Left ventricle myocardium superior (tissue), 1 donor: Measurements from ENCODE around the gene PHACTR2. TPM values are rescaled to one million over a fixed set of nuclear protein-coding genes. Genes with fewer than 3 reads are reported as not detected.

Experiments
- ATAC-seq: fragments of 200-7000 bp; cut with Tn5 transposase; one replicate; pipeline ENCODE4 v1.9.1; 2020; ENCODE audit warnings: mild to moderate bottlenecking, moderate library complexity
- DNase-seq: peaks from one replicate; pipeline ENCODE4 v3.0.0-alpha.2; 2020
- intact Hi-C: fragments of 100-400 bp; cut with micrococcal nuclease; formaldehyde crosslinking; loops from one replicate; pipeline ENCODE4 v1.11.0; 2022
- total RNA-seq: library from RNA; stranded (reverse); fragmentation: NEBNext Ultra II Directional; extraction: Animal tissue kit (Norgen Biotek cat#: 25700); gene quantifications from one replicate; pipeline ENCODE4 v1.2.1, GENCODE V29; 2021
- donor health status: DM: no; HTN: yes; CAD: no; lungs with severe emphysema.

The PHACTR2 gene
- total RNA-seq, 1 donor from 2014 or later, result 88.1 TPM

GRCh38 chr6:143750877-143751276 lies 73.1 kb downstream of the PHACTR2 start:
- no peak for ATAC-seq
- no peak for DNase-seq
- intact Hi-C loops, result loop anchor here (10.0 kb wide), 1 partner anchor 56 kb away; no protein-coding TSS in a partner anchor

- no peak for DNase-seq
- ATAC-seq, result no peak
- intact Hi-C loops, result loop anchor here (10.0 kb wide), 1 partner anchor 58 kb away; no protein-coding TSS in a partner anchor
Measured at GRCh38 chr6:143752459-143752858, 74.7 kb downstream of the PHACTR2 start.

GRCh38 chr6:143753678-143754077 lies 75.9 kb downstream of the PHACTR2 start:
- intact Hi-C loops, result loop anchor here (10.0 kb wide), 1 partner anchor 59 kb away; no protein-coding TSS in a partner anchor
- DNase-seq (no peak), ATAC-seq (no peak)

- peak; percentile 80 for ATAC-seq
Measured at GRCh38 chr6:143754204-143754603, 76.4 kb downstream of the PHACTR2 start.

GRCh38 chr6:143755301-143755744 lies 77.6 kb downstream of the PHACTR2 start:
- ATAC-seq (peak; percentile 26), DNase-seq (no peak)
- intact Hi-C loops, result loop anchor here (10.0 kb wide), 1 partner anchor 61 kb away; no protein-coding TSS in a partner anchor

More at GRCh38 chr6:143754204-143754603, 76.4 kb downstream of the PHACTR2 start:
- no peak for DNase-seq
- intact Hi-C loops, result loop anchor here (10.0 kb wide), 1 partner anchor 59 kb away; no protein-coding TSS in a partner anchor

- DNase-seq, result no peak
- intact Hi-C loops, result loop anchor here (10.0 kb wide), 1 partner anchor 63 kb away; no protein-coding TSS in a partner anchor
- no peak for ATAC-seq
Measured at GRCh38 chr6:143757346-143757832, 79.6 kb downstream of the PHACTR2 start.

- intact Hi-C loops, result loop anchor here (10.0 kb wide), 1 partner anchor 64 kb away; no protein-coding TSS in a partner anchor
- DNase-seq (no peak), ATAC-seq (no peak)
Measured at GRCh38 chr6:143758551-143758950, 80.8 kb downstream of the PHACTR2 start.

GRCh38 chr6:143759666-143760065 lies 81.9 kb downstream of the PHACTR2 start:
- peak; percentile 27 for ATAC-seq

GRCh38 chr6:143761074-143761473 lies 83.3 kb downstream of the PHACTR2 start:
- no peak for ATAC-seq
- DNase-seq, result no peak
- intact Hi-C loops, result no loop called here

More at GRCh38 chr6:143759666-143760065, 81.9 kb downstream of the PHACTR2 start:
- no peak for DNase-seq
- intact Hi-C loops, result loop anchor here (10.0 kb wide), 1 partner anchor 65 kb away; no protein-coding TSS in a partner anchor

GRCh38 chr6:143762126-143762525 lies 84.4 kb downstream of the PHACTR2 start:
- intact Hi-C loops, result no loop called here
- DNase-seq (no peak), ATAC-seq (no peak)

GRCh38 chr6:143765422-143766184 lies 87.8 kb downstream of the PHACTR2 start:
- ATAC-seq (no peak), DNase-seq (no peak)
- intact Hi-C loops, result no loop called here

GRCh38 chr6:143766185-143766553 lies 88.4 kb downstream of the PHACTR2 start:
- intact Hi-C loops, result no loop called here
- ATAC-seq (peak; percentile 65), DNase-seq (no peak)

GRCh38 chr6:143767433-143767832 lies 89.7 kb downstream of the PHACTR2 start:
- intact Hi-C loops, result no loop called here
- no peak for ATAC-seq

GRCh38 chr6:143772116-143773086 lies 94.6 kb downstream of the PHACTR2 start:
- intact Hi-C loops, result no loop called here
- peak; percentile 55 for ATAC-seq
- DNase-seq, result no peak

More at GRCh38 chr6:143767433-143767832, 89.7 kb downstream of the PHACTR2 start:
- no peak for DNase-seq

GRCh38 chr6:143773506-143774150 lies 95.9 kb downstream of the PHACTR2 start:
- intact Hi-C loops, result no loop called here
- ATAC-seq (peak; percentile 74), DNase-seq (no peak)

- ATAC-seq (peak; percentile 71), DNase-seq (no peak)
- intact Hi-C loops, result no loop called here
Measured at GRCh38 chr6:143774347-143774746, 96.6 kb downstream of the PHACTR2 start.

- ATAC-seq (peak; percentile 42), DNase-seq (no peak)
- intact Hi-C loops, result no loop called here
Measured at GRCh38 chr6:143775336-143775735, 97.6 kb downstream of the PHACTR2 start.

GRCh38 chr6:143778926-143779325 lies 101.2 kb downstream of the PHACTR2 start:
- intact Hi-C loops, result no loop called here
- no peak for DNase-seq
- ATAC-seq, result no peak

- intact Hi-C loops, result no loop called here
Measured at GRCh38 chr6:143782481-143782880, 104.7 kb downstream of the PHACTR2 start.

More at GRCh38 chr6:143782481-143782880, 104.7 kb downstream of the PHACTR2 start:
- ATAC-seq (no peak), DNase-seq (no peak)
